LNCaP clone FGC (cell line): Measurements from ENCODE around the gene FUT7.
A peak's percentile ranks its signal among the peaks of the same experiment; 100 is the strongest.

Source experiments
- DNase-seq: peaks from one replicate; pipeline ENCODE4 v3.0.0-alpha.2; 2011; ENCODE audit warnings: low read depth
- H3K4me3 ChIP-seq: 2 replicates; pipeline ENCODE4 v1.5.1; 2011; ENCODE audit warnings: mild to moderate bottlenecking, low read depth, low read length, control low read depth
- TF ChIP-seq, protein P1 (sequence below): IDR thresholded peaks from 2 replicates; pipeline ENCODE4 v1.5.1; 2012; ENCODE audit warnings: mild to moderate bottlenecking; ENCODE audit not compliant: control insufficient read depth, insufficient read depth; ENCODE audit errors: extremely low read depth

Gene FUT7

DNA sequence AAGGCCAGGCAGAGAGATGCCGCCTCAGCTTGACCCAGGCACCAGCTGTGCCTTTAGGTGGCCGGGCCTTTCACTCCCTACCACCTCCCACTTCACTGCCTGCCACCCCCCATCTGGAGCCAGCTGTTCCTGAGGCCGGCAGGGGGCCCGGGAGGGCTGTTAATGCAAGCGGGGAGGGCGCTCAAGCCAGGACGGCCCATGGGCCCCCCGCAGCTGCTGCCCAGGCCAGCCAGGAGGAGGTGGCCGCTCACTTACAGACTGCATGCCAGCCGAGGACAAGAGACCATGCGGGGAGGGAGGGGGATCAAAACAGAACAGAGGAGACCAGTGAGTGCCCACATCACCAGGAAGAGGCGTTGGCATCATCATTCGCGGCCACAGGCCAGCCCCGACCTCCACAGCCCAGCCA is 8.3 kb downstream of the FUT7 start:
- H3K4me3 ChIP-seq: no peak overlapping the region
- TF ChIP-seq, protein P1, sequence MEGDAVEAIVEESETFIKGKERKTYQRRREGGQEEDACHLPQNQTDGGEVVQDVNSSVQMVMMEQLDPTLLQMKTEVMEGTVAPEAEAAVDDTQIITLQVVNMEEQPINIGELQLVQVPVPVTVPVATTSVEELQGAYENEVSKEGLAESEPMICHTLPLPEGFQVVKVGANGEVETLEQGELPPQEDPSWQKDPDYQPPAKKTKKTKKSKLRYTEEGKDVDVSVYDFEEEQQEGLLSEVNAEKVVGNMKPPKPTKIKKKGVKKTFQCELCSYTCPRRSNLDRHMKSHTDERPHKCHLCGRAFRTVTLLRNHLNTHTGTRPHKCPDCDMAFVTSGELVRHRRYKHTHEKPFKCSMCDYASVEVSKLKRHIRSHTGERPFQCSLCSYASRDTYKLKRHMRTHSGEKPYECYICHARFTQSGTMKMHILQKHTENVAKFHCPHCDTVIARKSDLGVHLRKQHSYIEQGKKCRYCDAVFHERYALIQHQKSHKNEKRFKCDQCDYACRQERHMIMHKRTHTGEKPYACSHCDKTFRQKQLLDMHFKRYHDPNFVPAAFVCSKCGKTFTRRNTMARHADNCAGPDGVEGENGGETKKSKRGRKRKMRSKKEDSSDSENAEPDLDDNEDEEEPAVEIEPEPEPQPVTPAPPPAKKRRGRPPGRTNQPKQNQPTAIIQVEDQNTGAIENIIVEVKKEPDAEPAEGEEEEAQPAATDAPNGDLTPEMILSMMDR: no peak
- DNase-seq: no peak

DNA sequence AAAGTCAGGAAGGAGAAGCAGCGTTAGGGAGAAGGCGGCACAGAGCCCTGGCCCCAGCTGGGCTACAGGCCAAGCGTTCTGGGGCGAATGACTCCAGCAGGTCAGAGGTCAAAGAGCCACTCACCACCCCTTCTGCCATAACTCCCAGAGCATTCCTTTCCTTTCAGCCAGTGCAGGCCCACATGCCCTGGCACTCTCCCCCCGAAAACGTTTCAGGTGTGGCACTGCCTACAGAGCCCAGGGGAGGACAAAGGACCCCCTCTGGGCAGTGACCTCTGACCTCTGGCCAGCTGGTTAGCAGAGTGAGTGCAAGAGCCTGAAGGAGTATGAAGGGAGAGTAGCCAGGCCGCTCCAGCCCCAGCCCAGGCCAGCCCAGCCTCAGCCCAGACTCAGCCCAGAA is 8.7 kb downstream of the FUT7 start:
- no peak for DNase-seq
- H3K4me3 ChIP-seq: no peak overlapping the region
- TF ChIP-seq, protein P1: no peak

DNA sequence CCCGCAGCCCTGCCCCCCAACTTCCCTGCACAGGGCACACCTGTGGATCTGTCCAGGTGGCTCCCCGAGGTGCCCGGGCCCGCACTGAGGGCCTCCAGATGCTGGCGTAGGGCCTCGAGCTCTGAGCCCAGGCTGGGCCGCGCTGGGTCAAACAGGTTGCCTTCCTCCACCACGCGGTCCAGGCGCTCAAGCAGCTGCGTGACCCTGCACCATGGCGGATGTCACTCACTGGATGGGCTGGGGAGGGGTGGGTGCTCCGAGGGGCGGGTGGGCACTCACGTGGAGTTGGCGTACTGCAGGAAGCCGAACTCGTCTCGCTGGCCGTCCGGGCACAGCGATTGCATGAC is 9.3 kb downstream of the FUT7 start:
- TF ChIP-seq, protein P1: no peak
- H3K4me3 ChIP-seq: peak overlapping the region; percentile 15; the same call in 1 of the 2 replicates
- no peak for DNase-seq

DNA sequence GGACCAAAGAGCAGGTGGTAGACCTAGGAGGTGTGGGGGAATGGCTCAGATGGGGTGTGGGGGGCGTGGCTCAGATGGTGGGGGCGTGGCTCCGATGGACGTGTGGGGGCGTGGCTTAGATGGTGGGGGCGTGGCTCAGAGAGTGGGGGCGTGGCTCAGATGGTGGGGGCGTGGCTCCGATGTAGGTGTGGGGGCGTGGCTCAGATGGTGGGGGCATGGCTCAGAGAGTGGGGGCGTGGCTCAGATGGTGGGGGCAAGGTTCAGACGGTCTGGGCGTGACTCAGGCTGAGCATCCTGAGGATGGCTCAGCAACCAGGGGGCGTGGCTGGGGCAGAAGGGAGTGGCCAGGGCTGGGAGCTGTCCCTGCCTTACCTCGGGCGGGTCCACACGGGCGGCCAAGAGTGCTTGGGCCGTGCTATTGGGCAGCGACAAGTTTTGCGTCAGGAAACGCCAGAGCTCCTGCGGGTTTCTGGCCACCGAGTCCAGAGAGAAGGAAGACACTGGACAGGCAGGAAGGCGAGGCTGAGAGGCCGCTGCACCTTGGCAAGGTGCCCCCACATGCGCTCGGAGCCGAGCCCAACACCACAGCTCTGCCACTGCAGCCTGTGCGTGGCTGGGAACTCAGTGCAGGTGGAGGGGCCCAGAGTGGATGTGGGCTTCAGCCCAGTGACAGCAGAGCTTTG is 9.8 kb downstream of the FUT7 start:
- H3K4me3 ChIP-seq: no peak overlapping the region; the same call in 1 of the 2 replicates
- DNase-seq: peak; percentile 99
- TF ChIP-seq, protein P1: no peak

DNA sequence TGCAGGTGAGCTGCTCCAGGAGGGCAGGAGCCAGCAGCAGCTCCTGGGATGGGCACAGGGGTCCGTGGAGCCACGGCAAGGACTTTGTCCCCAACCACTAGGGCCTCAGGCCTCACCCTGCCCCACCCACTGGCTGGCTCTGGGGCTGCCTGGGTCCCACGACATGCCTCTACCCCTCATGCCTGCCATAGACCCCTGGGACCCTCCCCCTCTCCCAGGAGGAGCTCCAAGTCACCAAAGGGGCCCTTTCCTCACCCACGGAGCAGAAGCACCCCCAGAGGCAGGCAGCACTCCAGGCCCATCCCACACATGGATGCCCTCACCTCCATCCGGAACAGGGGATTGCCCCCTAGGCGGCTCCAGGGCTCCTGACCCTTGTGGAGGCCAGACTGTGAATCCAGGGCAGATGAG is 10.3 kb downstream of the FUT7 start:
- TF ChIP-seq, protein P1: no peak
- no peak for DNase-seq
- no peak overlapping the region for H3K4me3 ChIP-seq

DNA sequence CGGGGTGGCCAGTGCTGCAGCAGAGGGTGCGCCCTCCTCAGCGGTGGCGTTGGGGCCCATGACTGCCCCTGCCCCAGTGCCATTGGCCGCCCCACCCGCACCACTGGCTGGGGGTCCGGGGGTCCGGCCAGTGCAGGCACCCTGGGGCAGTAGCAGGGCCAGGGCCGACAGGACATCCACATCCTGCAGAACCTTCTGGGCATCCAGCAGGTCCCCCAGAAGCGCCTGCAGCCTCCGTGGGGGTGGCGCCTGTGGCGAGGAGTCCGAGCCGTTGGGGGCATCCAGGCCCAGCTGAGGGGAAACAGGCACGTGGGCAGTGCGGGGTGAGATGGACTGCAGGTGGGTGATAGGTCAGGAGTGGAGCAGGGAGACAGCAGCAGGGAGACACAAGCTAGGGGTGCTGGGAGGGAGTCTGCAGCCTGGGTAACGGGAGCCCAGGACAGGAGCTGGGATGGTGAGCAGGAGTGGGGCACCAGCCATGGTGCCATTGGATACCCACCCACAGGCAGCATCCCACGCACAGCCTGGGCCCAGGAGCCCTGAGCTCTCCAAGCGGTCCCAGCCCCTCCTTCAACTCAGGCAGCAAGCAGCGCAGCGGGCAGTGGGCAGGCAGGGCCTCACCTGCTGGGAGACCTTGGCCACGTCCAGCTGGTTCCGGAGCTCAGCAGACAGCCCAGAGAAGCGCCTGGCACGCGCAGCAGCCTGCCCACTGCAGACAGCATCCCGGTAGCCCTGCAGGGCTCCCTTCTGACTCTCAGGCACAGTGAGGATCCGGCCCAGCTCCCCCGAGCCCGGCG is 10.9 kb downstream of the FUT7 start:
- TF ChIP-seq, protein P1: no peak
- DNase-seq: no peak
- H3K4me3 ChIP-seq: no peak overlapping the region
